HG02884 (cell line): ENCODE data around the gene PTPRN2.
"Not testable (repeated sequence)": the region's sequence is repeated elsewhere in the genome, so short reads cannot be mapped to it uniquely, and the experiment has no call there.

Experiments
- ATAC-seq: cut with Tn5 transposase; IDR thresholded peaks from one replicate; pipeline ENCODE4 v1.9.1; 2021; ENCODE audit warnings: mild to moderate bottlenecking, moderate library complexity; ENCODE audit not compliant: unreplicated experiment

The PTPRN2 gene

DNA sequence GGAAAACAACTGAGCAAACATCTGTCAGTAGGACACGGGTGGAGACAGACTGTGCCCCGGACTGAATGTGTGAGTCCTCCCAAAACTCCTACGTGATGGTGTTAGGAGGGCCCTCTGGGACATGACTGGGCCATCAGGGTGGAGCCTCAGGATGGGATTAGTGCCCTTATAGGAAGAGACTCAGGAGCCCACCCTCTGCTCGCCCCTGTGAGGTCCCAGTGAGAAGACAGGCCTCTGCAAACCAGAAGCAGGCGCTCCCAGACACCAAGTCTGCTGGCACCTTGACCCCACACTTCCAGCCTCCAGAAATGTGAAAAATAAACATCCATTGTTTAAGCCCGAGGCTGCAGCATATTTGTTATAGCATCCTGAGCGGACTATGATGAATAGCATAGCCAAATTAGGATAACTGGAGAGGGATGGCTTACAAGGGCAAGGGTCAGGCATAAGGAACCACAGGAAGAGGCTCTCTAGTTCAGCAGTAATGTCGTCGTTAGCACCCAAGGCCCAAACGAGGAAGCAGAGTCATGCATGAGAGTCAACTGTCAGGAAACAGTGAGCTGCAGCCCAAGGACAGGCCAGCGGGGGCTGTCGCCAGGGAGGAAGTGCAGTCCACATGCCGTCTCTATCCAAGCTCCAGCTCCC, 50.6 kb downstream of the PTPRN2 start:
- ATAC-seq, result no peak

DNA sequence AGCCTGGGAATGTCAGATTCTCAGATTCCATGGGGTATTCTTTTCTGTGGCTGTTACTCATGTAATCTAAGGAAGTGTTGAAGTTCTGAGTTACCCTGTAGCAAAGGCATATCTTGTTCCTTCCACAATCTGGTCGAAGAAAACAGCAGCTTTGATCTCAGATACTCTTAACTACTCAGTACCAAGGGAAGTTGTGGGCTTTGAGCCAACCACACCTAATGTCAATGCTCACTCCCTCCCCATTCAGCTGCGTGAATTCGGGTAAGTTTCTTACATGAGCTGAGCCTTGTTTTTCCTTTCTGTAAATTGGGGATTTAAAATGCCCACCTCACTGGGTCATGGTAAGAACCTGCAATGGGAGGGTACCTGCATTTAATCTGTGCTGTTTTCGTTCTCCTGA, 52.5 kb downstream of the PTPRN2 start:
- no peak for ATAC-seq

DNA sequence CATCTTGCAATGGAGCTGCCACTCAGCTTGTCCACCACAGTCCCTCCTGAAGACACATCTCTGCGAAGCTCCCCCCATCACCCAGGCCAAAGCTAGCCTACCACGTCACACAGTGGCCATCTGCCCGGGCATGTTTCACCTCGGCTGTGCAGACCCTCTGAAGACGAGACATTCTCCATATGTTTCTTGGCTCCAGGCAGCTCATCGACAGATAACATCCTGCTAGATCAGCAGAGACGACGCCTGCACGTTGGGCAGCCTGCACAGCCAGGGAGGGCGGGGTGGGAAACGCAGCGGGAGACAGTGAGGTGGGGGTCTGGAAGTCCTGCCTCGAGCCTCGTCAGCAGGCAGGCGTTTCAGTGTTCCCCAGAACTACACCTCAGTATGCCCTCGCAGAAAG, 53.0 kb downstream of the PTPRN2 start:
- no peak for ATAC-seq

- ATAC-seq, result not testable (repeated sequence)
Measured at GRCh38 chr7:158534134-158534515, 53.5 kb downstream of the PTPRN2 start.

DNA sequence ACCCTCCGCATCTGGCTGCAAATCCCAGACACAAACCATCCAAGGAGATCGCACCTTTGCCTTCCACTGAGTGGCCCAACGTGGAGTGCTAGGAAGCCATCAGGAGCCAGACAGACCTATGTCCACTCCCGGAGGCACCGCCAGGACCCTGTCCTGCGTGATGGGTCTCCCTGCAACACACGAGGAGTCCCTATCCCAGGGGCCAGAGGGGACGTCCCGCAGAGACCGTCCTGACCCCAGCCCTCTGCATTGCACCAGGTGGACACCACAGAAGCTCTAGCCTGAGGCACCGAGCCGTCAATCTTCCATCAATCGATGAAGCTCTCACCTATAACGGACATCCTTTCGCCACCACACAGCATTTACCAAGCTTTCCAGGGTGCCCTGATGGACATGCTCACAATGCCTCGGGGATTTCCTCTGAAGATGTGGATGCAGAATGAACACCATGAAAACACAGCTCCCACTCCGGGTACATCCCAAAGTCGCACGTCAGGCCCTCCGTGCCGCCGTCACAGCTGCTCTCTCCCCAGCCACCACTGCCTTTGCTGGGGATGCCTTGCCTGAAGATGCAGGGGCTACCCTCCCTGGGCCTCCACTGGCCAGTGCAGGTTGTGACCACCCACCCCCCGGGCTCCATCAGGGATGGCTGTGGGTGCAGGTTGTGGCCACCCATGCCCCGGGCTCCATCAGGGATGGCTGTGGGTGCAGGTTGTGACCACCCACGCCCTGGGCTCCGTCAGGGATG, 54.1 kb downstream of the PTPRN2 start:
- no peak for ATAC-seq

DNA sequence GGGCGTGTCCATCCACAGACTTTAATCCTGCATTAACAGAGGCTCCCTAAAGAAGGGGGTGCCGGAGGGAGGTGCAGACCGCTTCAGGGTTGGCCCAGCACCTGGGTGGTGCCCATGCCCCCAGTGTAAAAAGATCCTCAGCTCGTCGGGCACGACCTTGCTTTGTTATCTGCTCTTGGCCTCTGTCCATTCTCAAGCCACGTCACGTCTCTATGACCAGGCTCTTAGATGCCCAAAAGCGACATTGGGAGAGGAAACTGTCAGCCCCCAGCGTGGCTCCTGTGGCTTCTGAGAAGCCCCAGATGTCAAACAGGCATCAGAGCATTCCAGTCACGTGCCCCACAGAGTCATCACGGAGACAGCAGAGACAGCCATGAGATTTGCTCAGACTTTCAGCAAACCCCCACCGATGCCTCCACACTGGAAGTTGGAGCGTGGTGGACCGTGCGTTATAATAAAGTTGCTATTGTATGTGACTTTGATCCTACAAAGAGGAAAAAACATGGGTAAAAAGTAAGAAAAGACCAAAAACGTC, 55.5 kb downstream of the PTPRN2 start:
- no peak for ATAC-seq

- no peak for ATAC-seq
Measured at GRCh38 chr7:158531661-158532060, 56.0 kb downstream of the PTPRN2 start.

DNA sequence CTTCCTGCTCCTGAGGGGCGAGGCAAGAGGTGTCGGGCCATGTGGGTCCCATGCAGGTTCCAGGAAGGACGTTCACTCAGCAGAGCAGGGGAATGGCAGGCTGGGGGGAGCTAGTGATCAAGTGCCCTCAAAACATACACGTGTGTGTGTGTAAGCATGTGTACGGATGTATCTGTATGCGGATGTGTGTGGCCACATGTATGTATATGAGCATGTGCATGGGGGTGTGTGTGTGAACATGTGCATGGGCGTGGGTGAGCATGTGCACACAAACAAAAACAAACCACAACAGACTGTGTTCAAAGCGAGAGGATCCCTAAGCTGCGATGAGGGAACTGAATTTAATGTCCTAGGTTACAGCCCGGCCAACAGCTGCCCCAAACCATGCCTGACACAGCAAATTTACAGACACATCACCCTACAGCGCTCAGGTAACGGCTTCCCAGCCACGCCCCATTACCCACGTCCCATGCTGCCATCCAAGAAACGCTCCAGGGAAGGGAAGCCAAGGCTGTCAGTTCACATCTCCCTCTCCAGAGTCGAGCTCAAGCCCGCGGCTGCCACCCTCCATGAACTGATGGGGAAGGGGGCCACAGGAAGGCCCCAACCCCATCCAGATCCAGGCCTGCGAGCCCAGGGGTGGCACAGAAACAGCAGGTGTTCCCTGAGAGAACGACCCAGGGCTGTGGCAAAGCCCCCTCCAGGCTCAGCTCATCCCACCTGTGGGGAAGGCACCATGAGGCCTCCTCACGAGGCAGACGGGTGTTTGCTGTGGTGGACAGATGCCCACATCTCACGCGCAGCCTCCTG, 56.6 kb downstream of the PTPRN2 start:
- no peak for ATAC-seq

GRCh38 chr7:158529181-158530096, 58.2 kb downstream of the PTPRN2 start:
- no peak for ATAC-seq

GRCh38 chr7:158527915-158528502, 59.6 kb downstream of the PTPRN2 start:
- no peak for ATAC-seq

DNA sequence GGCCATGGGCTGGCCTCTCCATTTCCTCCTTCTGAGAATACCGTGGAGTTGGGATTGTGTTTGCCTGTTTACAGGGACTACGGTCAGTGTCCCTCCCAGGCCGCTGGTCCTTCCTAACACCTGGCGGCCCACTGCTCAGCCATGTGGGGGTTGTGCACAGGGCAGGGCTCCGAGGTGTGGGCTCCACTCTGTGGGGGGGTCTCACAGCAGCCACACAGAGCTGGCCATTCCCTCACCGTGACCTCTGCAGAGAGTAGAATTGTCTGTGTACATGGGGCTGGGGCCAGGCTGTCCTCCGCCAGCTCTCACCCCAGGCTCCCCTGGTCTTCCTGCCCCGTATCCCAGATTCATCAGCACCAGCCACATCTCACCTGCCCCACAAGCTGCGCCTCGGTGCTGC, 60.1 kb downstream of the PTPRN2 start:
- ATAC-seq, result no peak

DNA sequence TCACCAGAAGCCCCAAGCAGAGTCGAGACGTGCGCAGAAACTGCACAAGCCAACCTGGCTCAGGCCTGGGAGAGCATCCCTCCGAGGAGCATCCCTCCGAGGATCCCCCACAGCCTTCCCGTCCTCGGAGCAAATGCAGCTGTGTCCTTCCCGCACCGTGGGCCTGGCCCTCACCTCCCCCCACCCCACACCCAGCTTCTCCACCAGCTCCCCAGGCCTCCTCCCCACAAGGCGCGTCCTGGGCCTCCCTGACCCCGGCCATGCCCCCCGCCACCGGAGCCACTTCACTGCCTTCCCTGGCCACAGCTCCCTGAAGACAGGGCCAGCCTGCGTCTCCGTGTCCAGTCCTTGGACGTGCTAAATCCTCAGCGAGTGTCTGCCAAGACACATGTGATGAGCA, 60.6 kb downstream of the PTPRN2 start:
- ATAC-seq, result no peak

- ATAC-seq, result no peak
Measured at GRCh38 chr7:158526531-158526930, 61.1 kb downstream of the PTPRN2 start.

DNA sequence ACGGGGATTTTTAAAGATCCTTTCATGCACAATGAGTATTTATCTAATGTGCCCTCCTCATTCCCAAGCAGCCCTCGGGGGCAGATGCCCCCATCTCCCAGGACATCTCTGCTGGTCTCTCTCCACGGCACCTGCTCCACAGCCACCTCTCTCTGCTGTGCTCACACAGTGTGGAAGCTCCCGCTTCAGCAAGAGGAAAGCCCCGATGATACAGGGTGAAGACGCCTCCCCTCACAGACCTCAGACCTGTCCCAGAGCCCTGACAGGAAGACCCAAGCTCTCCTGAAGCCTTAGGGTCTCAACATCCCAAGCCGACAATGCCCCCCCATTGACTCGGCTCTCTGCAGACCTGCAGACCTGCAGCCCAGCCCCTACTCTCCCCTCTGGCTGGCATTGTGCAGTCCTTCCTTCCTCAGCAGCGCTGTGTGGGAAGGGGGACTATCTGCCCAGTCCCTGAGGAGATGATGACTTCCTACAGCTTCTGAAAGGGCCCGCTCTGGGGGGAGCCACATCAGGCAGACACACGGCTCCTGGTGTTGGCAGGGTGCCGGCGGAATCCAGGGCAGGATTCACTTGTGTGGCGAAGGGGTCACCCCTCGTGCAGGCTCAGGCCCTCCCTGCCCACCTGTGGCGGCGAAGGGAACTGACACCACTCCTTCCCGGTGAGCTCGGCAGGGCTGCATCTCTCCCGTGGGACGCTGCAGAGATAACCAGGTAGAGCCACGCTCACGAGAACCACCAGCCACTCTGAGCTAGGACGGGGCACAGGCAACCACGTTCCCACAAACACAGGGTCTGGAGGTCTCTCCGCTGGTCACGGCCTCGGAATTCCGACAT, 61.8 kb downstream of the PTPRN2 start:
- ATAC-seq, result no peak

GRCh38 chr7:158524749-158525635, 62.6 kb downstream of the PTPRN2 start:
- no peak for ATAC-seq

DNA sequence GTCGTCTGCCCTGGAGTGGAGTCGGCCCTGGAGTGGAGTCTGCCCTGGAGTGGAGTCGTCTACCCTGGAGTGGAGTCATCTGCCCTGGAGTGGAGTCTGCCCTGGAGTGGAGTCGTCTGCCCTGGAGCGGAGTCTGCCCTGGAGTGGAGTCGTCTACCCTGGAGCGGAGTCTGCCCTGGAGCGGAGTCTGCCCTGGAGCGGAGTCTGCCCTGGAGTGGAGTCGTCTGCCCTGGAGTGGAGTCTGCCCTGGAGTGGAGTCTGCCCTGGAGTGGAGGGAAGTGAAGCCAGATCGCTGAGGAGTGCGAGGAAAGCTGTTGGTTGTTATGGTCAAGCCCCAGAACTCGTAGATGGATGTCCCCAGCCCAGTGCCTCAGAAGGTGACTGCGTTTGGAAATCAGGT, 63.3 kb downstream of the PTPRN2 start:
- ATAC-seq, result not testable (repeated sequence)

- not testable (repeated sequence) for ATAC-seq
Measured at GRCh38 chr7:158523877-158524276, 63.7 kb downstream of the PTPRN2 start.

DNA sequence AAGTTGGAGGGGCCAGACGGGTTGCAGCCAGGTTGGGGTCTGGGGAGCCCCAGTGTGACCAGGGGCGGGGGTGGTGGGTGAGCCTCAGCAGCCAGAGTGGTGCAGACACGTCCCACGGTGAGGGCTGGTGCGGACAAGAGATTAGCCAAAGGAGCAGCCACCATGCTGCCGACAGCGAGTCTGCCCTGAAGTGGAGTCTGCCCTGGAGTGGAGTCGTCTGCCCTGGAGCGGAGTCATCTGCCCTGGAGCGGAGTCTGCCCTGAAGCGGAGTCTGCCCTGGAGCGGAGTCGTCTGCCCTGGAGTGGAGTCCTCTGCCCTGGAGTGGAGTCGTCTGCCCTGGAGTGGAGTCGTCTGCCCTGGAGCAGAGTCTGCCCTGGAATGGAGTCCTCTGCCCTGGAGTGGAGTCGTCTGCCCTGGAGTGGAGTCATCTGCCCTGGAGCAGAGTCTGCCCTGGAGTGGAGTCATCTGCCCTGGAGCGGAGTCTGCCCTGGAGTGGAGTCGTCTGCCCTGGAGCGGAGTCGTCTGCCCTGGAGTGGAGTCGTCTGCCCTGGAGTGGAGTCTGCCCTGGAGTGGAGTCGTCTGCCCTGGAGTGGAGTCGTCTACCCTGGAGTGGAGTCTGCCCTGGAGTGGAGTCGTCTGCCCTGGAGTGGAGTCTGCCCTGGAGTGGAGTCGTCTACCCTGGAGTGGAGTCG, 64.3 kb downstream of the PTPRN2 start:
- not testable (repeated sequence) for ATAC-seq
